ENCODE measurements around the gene MXD4.
"Not testable (repeated sequence)": the region's sequence is repeated elsewhere in the genome, so short reads cannot be mapped to it uniquely, and the experiment has no call there.

The MXD4 gene

GRCh38 chr4:2226261-2226660, 35.6 kb downstream of the MXD4 start:
- DNase-seq (ENCODE audit: low read depth), result no peak
- no peak for TF ChIP-seq CTCF (IDR thresholded peaks at IDR 0.05; ENCODE audit: insufficient read depth, low read depth, low read length, missing control alignments)
- H3K4me3 ChIP-seq (ENCODE audit: low read length), result no peak overlapping the region

DNA sequence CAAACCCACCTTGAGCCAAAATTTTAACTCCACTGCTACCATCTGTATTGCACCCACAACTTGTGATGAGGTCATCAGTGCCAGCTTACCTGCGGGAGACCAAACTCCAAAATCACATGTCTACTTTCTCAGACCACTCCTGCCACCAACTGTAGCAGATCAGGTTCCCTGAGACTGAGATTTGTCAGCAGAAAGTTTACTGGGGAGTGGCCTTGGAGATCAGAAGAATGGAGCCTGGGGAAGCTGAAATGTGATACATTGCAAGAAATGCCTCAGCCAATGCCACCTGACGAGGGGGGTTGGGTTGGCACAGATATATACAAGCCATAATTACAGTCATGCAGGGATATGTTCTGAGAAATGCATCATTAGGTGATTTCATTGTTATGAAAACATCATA, 39.1 kb downstream of the MXD4 start:
- DNase-seq (ENCODE audit: low read depth), result peak; percentile 42
- no peak overlapping the region for H3K4me3 ChIP-seq (ENCODE audit: low read length)
- no peak for TF ChIP-seq CTCF (IDR thresholded peaks at IDR 0.05; ENCODE audit: insufficient read depth, low read depth, low read length, missing control alignments)

GRCh38 chr4:2221378-2221777, 40.5 kb downstream of the MXD4 start:
- not testable (repeated sequence) for H3K4me3 ChIP-seq (ENCODE audit: low read length); DNase-seq (ENCODE audit: low read depth)

- TF ChIP-seq CTCF (IDR thresholded peaks at IDR 0.05; ENCODE audit: insufficient read depth, low read depth, low read length, missing control alignments), result peak; percentile 96
- no peak overlapping the region for H3K4me3 ChIP-seq (ENCODE audit: low read length)
- peak; percentile 69 for DNase-seq (ENCODE audit: low read depth)
These were observed 41.8 kb downstream of the MXD4 start for GRCh38 chr4:2220016-2220630.

DNA sequence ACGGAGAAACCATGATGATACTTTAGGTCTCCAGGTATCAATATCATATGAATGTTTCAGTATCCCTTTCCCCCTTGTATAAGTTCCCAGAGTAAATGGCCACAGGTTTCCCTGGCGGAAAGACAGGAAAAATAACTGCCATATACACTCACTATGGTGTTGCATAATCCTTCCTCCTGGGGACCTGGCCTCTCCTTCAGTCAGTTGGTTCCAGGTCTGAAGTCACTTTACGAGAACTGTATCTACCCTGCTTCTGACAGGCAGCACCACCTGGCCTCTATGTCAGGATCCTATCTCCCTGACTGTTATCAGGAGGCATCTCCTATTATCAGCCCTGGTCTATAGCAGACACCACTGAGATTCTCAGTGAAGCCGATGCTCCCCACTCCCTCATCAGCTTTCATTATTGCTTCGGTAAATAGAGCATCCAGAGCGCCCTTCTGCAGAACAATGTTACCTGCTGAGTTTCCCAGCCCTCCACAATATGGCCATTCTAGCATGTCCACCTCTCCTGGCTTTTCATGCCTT, 42.6 kb downstream of the MXD4 start:
- H3K4me3 ChIP-seq (ENCODE audit: low read length), result no peak overlapping the region
- no peak for TF ChIP-seq CTCF (IDR thresholded peaks at IDR 0.05; ENCODE audit: insufficient read depth, low read depth, low read length, missing control alignments)
- no peak for DNase-seq (ENCODE audit: low read depth)

- DNase-seq (ENCODE audit: low read depth), result no peak
- no peak overlapping the region for H3K4me3 ChIP-seq (ENCODE audit: low read length)
- TF ChIP-seq CTCF (IDR thresholded peaks at IDR 0.05; ENCODE audit: insufficient read depth, low read depth, low read length, missing control alignments), result no peak
These were observed 43.5 kb downstream of the MXD4 start for GRCh38 chr4:2218436-2218835.

DNA sequence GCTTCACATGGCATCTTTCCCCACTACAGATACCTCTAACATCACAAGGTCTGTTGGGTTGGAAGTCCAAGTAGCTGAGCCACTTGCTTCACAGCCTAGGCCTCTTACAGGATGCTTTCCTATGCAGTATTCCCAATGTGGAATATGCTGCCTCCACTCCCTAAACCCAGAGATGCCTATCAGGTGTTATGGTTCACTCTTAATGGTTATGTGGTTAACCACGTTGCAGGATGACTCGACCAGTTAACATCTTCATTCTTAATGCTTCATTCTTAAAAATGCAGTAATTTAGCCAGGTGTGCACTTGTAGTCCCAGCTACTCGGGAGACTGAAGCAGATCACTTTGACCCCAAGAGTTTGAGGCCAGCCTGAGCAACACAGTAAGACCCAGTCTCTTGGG, 44.2 kb downstream of the MXD4 start:
- peak; percentile 46 for DNase-seq (ENCODE audit: low read depth)
- no peak overlapping the region for H3K4me3 ChIP-seq (ENCODE audit: low read length)
- no peak for TF ChIP-seq CTCF (IDR thresholded peaks at IDR 0.05; ENCODE audit: insufficient read depth, low read depth, low read length, missing control alignments)

Data from epithelial cell of esophagus (primary cell).